ENCODE measurements around the gene AMZ1.

AMZ1 gene

DNA sequence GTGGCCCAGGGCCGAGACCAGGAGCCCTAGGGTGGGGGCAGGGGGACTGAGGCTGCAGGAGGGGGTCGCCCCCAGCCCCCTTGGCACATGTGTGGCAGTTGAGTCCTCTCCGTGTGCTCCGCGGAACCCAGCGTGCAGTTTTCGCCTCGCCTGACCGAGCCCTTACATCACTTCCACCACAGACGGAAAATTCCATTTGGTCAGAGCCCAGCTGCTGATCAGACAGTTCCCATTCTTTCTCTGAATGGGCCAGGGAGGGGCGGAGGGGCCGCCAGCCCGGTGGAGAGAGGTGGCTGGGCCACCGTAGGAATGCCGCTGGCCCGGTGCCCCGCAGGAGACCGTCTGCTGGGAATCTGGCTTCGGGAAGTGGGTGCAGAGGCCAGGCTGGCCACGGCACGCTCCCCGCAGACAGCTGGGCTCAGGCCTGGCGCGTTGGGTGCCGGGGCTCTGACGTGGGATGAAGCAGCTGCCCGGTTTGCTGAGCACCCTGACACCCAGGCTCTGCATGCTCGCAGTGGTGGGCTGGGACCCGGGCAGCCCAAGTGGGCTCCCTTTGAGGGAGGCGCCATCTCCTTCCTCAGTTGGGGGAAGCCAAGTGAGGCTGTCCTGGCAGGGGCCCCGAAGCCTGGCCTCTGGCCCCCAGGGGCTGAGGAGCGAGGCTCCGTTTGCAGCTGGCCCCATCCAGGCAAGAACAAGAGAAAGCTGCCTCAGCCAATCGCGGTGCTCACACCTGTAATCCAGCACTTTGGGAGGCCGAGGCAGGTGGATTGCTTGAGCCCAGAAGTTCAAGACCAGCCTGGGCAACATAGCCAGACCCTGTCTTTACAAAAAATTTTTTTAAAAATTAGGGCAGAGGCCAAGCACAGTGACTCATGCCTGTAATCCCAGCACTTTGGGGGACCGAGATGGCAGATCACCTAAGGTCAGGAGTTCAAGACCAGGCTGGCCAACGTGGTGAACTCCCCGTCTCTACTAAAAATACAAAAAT lies 46.3 kb upstream of the AMZ1 start:
- no peak for DNase-seq (ENCODE audit: low read depth)
- TF ChIP-seq, protein P1, sequence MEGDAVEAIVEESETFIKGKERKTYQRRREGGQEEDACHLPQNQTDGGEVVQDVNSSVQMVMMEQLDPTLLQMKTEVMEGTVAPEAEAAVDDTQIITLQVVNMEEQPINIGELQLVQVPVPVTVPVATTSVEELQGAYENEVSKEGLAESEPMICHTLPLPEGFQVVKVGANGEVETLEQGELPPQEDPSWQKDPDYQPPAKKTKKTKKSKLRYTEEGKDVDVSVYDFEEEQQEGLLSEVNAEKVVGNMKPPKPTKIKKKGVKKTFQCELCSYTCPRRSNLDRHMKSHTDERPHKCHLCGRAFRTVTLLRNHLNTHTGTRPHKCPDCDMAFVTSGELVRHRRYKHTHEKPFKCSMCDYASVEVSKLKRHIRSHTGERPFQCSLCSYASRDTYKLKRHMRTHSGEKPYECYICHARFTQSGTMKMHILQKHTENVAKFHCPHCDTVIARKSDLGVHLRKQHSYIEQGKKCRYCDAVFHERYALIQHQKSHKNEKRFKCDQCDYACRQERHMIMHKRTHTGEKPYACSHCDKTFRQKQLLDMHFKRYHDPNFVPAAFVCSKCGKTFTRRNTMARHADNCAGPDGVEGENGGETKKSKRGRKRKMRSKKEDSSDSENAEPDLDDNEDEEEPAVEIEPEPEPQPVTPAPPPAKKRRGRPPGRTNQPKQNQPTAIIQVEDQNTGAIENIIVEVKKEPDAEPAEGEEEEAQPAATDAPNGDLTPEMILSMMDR (IDR thresholded peaks at IDR 0.05; ENCODE audit: control insufficient read depth, extremely low read depth, insufficient read depth), result no peak
- H3K4me3 ChIP-seq (ENCODE audit: low read depth, low read length), result no peak overlapping the region

DNA sequence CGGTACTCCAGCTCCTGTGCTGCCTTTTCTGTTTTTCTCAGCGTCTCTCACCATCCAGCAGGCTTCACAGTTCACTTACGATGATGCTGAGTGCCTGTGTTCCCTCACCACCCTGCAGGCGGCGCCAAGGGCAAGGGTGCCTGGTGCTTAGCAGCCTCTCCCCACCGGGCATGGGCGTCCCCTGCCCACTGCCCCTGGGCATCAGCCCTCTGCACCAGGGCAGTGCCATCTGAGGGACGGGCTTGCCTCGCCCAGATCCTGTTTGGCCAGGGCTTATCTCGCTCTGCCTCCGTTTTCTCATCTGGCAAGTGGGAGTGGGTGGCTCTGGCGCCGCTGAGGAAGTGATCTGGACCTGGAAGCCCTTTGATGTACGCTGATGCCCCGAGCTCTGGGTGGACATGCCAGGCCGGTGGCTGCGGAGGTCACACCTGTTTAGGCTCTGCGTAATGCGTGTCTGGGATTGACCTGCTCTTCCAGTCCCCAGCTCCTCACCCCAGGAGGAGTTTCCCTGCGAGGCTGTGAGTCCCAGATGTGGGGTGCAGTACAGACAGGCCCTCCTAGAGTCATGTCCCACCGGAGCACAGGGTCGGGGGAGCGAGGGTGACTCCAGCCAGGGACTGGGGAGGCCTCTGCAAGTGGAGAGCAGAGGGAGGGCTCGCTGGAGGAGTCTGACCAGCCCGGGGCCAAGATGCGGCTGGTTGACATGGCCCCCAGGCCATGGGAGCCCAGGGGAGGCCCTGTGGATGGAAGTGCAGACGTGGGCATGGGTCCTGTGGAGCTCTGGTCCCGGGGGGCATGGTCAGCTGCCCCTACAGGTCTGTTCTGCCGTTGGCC lies 44.4 kb upstream of the AMZ1 start:
- no peak overlapping the region for H3K4me3 ChIP-seq (ENCODE audit: low read depth, low read length)
- TF ChIP-seq, protein P1 (IDR thresholded peaks at IDR 0.05; ENCODE audit: control insufficient read depth, extremely low read depth, insufficient read depth), result peak; percentile 32; the same call in 1 of the 2 replicates
- DNase-seq (ENCODE audit: low read depth), result no peak

DNA sequence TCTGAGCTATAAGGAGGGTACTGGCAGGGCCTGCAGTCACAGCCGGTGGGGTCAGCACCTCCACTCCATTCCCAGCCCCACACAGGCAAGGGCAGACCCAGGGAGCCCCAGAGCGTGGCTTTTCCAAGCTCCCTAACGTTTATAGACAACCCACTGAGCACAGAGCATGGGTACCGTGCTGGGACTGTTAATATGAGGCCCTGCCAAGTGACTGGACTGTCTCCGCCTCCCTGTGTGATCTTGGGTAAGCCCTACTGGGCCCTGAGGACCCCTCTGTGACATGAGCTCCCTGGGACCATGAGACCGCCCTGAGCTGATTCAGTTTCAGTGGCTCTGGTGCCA lies 43.8 kb upstream of the AMZ1 start:
- DNase-seq (ENCODE audit: low read depth), result no peak
- TF ChIP-seq, protein P1 (IDR thresholded peaks at IDR 0.05; ENCODE audit: control insufficient read depth, extremely low read depth, insufficient read depth), result no peak
- no peak overlapping the region for H3K4me3 ChIP-seq (ENCODE audit: low read depth, low read length)

DNA sequence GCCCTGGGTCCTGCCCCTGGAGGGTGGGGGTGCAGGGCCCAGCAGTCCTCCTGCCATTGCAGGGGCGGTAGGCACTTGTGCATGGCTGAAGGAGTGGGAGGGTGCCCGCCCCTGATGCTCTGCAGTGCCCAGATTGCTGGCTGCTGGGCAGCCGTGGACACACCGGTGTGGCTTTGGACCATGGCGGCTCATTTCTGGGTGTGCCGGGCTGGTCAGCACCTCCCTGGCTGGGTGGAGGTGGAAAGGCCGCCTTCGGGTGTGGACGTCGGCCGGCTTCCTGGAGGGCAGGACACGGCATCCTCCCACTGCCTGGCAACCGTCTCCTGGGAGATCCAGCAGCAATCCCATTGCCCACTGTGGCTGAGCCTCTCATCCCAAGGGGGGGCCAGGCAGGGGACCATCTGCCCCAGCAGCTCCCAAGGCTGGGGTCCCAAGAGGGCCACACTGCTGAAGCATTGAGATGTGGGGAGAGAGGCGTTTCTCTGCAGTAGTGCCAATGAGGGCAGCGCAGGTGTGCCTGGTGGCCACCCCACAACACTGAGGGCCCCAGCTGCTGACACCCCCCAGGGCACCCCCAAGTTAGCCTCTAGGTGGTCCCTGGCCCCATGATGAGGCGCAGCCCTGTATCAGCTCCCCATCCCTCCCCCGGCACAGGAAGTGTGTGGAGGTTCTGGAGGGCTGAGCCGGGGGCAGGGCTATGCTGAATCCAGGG lies 43.3 kb upstream of the AMZ1 start:
- TF ChIP-seq, protein P1 (IDR thresholded peaks at IDR 0.05; ENCODE audit: control insufficient read depth, extremely low read depth, insufficient read depth), result no peak
- DNase-seq (ENCODE audit: low read depth), result no peak
- no peak overlapping the region for H3K4me3 ChIP-seq (ENCODE audit: low read depth, low read length)

DNA sequence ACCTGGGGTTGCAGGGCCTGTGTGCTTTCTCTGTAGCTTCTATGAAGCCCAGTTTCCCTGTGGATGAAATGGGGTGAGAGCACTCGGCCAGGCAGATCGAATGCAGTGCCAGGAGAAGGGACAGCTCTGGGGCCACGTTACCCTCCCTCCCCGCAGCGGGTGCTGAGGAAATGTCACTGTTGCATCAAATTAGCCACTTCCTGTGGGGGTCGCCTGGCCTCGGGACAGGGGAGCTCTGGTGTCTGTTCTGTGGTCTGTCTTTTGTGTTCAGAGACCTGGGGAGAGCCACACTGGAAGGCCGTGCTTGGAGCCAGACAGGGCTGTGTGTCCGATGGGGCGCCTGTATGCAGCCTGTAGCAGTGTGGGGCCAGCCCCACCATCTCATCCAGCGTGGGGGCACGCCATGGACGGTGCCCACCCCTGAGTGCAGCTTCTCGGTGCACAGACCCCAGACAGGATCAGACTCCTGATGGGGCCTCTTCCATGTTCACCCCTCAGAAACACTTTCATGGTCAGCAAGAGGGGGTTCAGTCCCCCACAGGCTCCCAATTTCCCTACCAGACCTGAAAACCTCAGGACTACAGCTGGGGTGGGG lies 42.6 kb upstream of the AMZ1 start:
- no peak overlapping the region for H3K4me3 ChIP-seq (ENCODE audit: low read depth, low read length)
- no peak for DNase-seq (ENCODE audit: low read depth)
- TF ChIP-seq, protein P1 (IDR thresholded peaks at IDR 0.05; ENCODE audit: control insufficient read depth, extremely low read depth, insufficient read depth), result no peak

DNA sequence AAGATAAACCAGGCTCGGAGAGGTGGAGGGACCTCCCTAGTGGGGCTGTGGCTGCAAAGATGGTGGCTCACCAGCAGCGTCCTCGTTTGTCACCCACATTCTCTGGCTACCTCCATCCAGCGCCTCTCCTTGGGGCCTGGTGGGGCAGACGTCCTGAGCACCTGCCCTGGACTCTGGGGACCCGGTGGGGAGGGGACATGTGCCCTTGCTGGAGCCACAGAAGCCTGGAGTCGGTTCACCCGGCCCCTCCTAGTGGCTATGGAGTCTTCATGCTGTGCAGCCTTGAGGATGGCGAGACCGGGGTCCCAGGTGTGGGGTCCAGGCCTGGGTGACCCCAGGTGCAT lies 41.7 kb upstream of the AMZ1 start:
- TF ChIP-seq, protein P1 (IDR thresholded peaks at IDR 0.05; ENCODE audit: control insufficient read depth, extremely low read depth, insufficient read depth), result no peak
- no peak overlapping the region for H3K4me3 ChIP-seq (ENCODE audit: low read depth, low read length)
- no peak for DNase-seq (ENCODE audit: low read depth)

Data from LNCaP clone FGC (cell line).